Upper lobe of left lung (tissue), 6 donors: Measurements from ENCODE around the gene CFL1. TPM values are rescaled to one million over a fixed set of nuclear protein-coding genes. Genes with fewer than 3 reads are reported as not detected.

ENCODE experiments used
- ATAC-seq, 2 donors: fragments of 200-7000 bp; cut with Tn5 transposase; one replicate each; pipeline ENCODE4 v1.9.1; 2022; ENCODE audit warnings: mild to moderate bottlenecking in 2 of 2, moderate library complexity in 2 of 2; ENCODE audit not compliant: low FRiP score in 2 of 2
- DNase-seq, 2 donors: peaks; one replicate each; pipeline ENCODE4 v3.0.0-alpha.2; 2019 to 2020
- H3K27ac ChIP-seq, 4 donors: fragments of 200-600 bp; sonication (generic); one replicate each; pipeline ENCODE4 v1.5.1; 2016 to 2019
- H3K27me3 ChIP-seq, 4 donors: fragments of 200-600 bp; sonication (generic); one replicate each; pipeline ENCODE4 v1.5.1; 2017 to 2019
- H3K36me3 ChIP-seq, 4 donors: fragments of 200-600 bp; sonication (generic); one replicate each; pipeline ENCODE4 v1.5.1; 2016 to 2019
- H3K4me1 ChIP-seq, 4 donors: fragments of 200-600 bp; sonication (generic); one replicate each; pipeline ENCODE4 v1.5.1; 2018 to 2019
- H3K4me3 ChIP-seq, 4 donors: fragments of 200-600 bp; sonication (generic); one replicate each; pipeline ENCODE4 v1.5.1; 2017 to 2019; ENCODE audit warnings: mild to moderate bottlenecking in 2 of 4, moderate library complexity in 1 of 4
- H3K9me3 ChIP-seq, 4 donors: fragments of 200-600 bp; sonication (generic); one replicate each; pipeline ENCODE4 v1.5.1; 2018 to 2019
- CTCF ChIP-seq, 6 experiments: fragments of 450-650 bp in 4 of 6; fragments of 200-600 bp in 2 of 6; sonication (generic) in 2 of 6; IDR thresholded peaks; one replicate each; pipeline ENCODE4 v1.5.1; 2016 to 2019; ENCODE audit warnings: antibody characterized with exemption in 6 of 6
- EP300 ChIP-seq, 4 donors: sonication (generic); formaldehyde crosslinking; IDR thresholded peaks; one replicate each; pipeline ENCODE4 v1.5.1; 2017; ENCODE audit warnings: antibody characterized with exemption in 4 of 4, control low read depth in 2 of 4
- POLR2A ChIP-seq, 4 donors: fragments of 450-650 bp; IDR thresholded peaks; one replicate each; pipeline ENCODE4 v1.5.1; 2016 to 2017; ENCODE audit warnings: antibody characterized with exemption in 4 of 4, mild to moderate bottlenecking in 2 of 4
- POLR2AphosphoS5 ChIP-seq, 2 donors: sonication (generic); formaldehyde crosslinking; IDR thresholded peaks; one replicate each; pipeline ENCODE4 v1.5.1; 2017; ENCODE audit warnings: antibody characterized with exemption in 2 of 2
- WGBS, 2 donors: methylation state at CpG; one replicate each; pipeline ENCODE4 v1.1.5; 2017 to 2018; 5-methylcytosine and 5-hydroxymethylcytosine counted together
- total RNA-seq, 6 donors: library from RNA; depleted of rRNA in 4 of 6; stranded (reverse); fragments of >200 nt in 4 of 6; gene quantifications; one replicate each; pipeline versions ENCODE4 v1.1.0 to v1.2.1, GENCODE V29; 2016 to 2021
- donor health status: DM: no; HTN: no; CAD: no; lungs with moderate emphysema.
- donor health status: DM: no; HTN: yes; CAD: no; lungs with severe emphysema.

Gene CFL1
- total RNA-seq, 6 donors from 2014 or later, result 358 to 813 (median 768) TPM

GRCh38 chr11:65859095-65859811, 1.3 kb upstream of the CFL1 start:
- H3K4me3 ChIP-seq, result peak overlapping the region; percentile 66 to 98 (median 88)
- peaks cover 30 to 66% (median 45%) of the 10 kb centered on the region in 4 donors for H3K4me1 ChIP-seq
- WGBS, 2 donors, result 0 to 1% methylated on average over 8 to 39 of the region's 46 CpGs
- H3K36me3 ChIP-seq, result peaks cover 13 to 49% (median 43%) of the 10 kb centered on the region in 4 donors
- peak in 3 of 4 donors; percentile 69 to 90 (median 88) for TF ChIP-seq POLR2A (IDR thresholded peaks at IDR 0.05)
- TF ChIP-seq CTCF (IDR thresholded peaks at IDR 0.05), result no peak
- TF ChIP-seq POLR2AphosphoS5 (IDR thresholded peaks at IDR 0.05), result peak; percentile 88 to 95
- no peak for TF ChIP-seq EP300 (IDR thresholded peaks at IDR 0.05)
- H3K27me3 ChIP-seq, result no peaks in the 10 kb centered on the region
- peak; percentile 83 to 93 for ATAC-seq
- DNase-seq, result peak; percentile 99 to 100
- peak overlapping the region; percentile 90 to 99 (median 96) for H3K27ac ChIP-seq
- no peaks in the 10 kb centered on the region for H3K9me3 ChIP-seq

GRCh38 chr11:65858681-65859087, 704 bp upstream of the CFL1 start:
- DNase-seq (no peak), ATAC-seq (no peak)
- peak overlapping the region; percentile 62 to 98 (median 72) for H3K4me3 ChIP-seq
- no peaks in the 10 kb centered on the region for H3K27me3 ChIP-seq
- TF ChIP-seq CTCF (IDR thresholded peaks at IDR 0.05) (no peak), EP300 (IDR thresholded peaks at IDR 0.05) (no peak), POLR2A (IDR thresholded peaks at IDR 0.05) (no peak), POLR2AphosphoS5 (IDR thresholded peaks at IDR 0.05) (no peak)
- no peaks in the 10 kb centered on the region for H3K9me3 ChIP-seq
- peaks cover 13 to 49% (median 43%) of the 10 kb centered on the region in 4 donors for H3K36me3 ChIP-seq
- H3K27ac ChIP-seq, result peak overlapping the region; percentile 90 to 99 (median 96)
- WGBS, 2 donors, result 0 to 1% methylated on average over 10 of the region's 10 CpGs
- H3K4me1 ChIP-seq, result peaks cover 30 to 67% (median 46%) of the 10 kb centered on the region in 4 donors

GRCh38 chr11:65857500-65857852, 504 bp downstream of the CFL1 start:
- Histone ChIP-seq H3K27me3 (no peaks in the 10 kb centered on the region), H3K36me3 (peaks cover 18 to 49% (median 43%) of the 10 kb centered on the region in 4 donors), H3K4me3 (peak overlapping the region; percentile 66 to 98 (median 84)), H3K27ac (peak overlapping the region; percentile 90 to 99 (median 96)), H3K4me1 (peaks cover 30 to 64% (median 45%) of the 10 kb centered on the region in 4 donors), H3K9me3 (no peaks in the 10 kb centered on the region)
- peak in 1 of 2 donors; percentile 93 for DNase-seq
- 0% methylated on average over 8 to 11 of the region's 49 CpGs for WGBS, 2 donors
- TF ChIP-seq POLR2A (IDR thresholded peaks at IDR 0.05) (no peak), CTCF (IDR thresholded peaks at IDR 0.05) (peak in 1 of 6 experiments; percentile 13)
- ATAC-seq, result no peak

GRCh38 chr11:65856689-65857499, 1.1 kb downstream of the CFL1 start:
- peak; percentile 90 to 95 for DNase-seq
- no peaks in the 10 kb centered on the region for H3K27me3 ChIP-seq
- peaks cover 29 to 60% (median 42%) of the 10 kb centered on the region in 4 donors for H3K4me1 ChIP-seq
- 2 to 8% methylated on average over 10 to 49 of the region's 57 CpGs for WGBS, 2 donors
- peaks cover 19 to 49% (median 43%) of the 10 kb centered on the region in 4 donors for H3K36me3 ChIP-seq
- ATAC-seq, result peak; percentile 69 to 74
- H3K4me3 ChIP-seq, result peak overlapping the region; percentile 66 to 98 (median 84)
- no peaks in the 10 kb centered on the region for H3K9me3 ChIP-seq
- peak overlapping the region; percentile 90 to 99 (median 96) for H3K27ac ChIP-seq
- TF ChIP-seq CTCF (IDR thresholded peaks at IDR 0.05), result peak in 1 of 6 experiments; percentile 16
- TF ChIP-seq EP300 (IDR thresholded peaks at IDR 0.05), result peak in 2 of 4 donors; percentile 13 to 61
- TF ChIP-seq POLR2AphosphoS5 (IDR thresholded peaks at IDR 0.05), result peak; percentile 83 to 88
- TF ChIP-seq POLR2A (IDR thresholded peaks at IDR 0.05), result peak in 3 of 4 donors; percentile 18 to 80 (median 52)
